Measurements from ENCODE around the gene WDPCP.
"Not testable (repeated sequence)": the region's sequence is repeated elsewhere in the genome, so short reads cannot be mapped to it uniquely, and the experiment has no call there.

WDPCP gene

GRCh38 chr2:63242747-63243146 lies 345.5 kb downstream of the WDPCP start:
- no peak for DNase-seq (ENCODE audit: low spot score)

GRCh38 chr2:63225964-63226686 lies 362.2 kb downstream of the WDPCP start:
- DNase-seq (ENCODE audit: low spot score): no peak

- no peak for DNase-seq (ENCODE audit: low spot score)
Observed at GRCh38 chr2:63218800-63219526, 369.3 kb downstream of the WDPCP start.

- DNase-seq (ENCODE audit: low spot score): no peak
Observed at GRCh38 chr2:63195310-63195709, 393.0 kb downstream of the WDPCP start.

GRCh38 chr2:63194175-63194574 lies 394.1 kb downstream of the WDPCP start:
- no peak for DNase-seq (ENCODE audit: low spot score)

- DNase-seq (ENCODE audit: low spot score): no peak
Observed at GRCh38 chr2:63192889-63193774, 395.1 kb downstream of the WDPCP start.

- DNase-seq (ENCODE audit: low spot score): no peak
Observed at GRCh38 chr2:63192169-63192888, 395.9 kb downstream of the WDPCP start.

GRCh38 chr2:63189026-63189425 lies 399.3 kb downstream of the WDPCP start:
- DNase-seq (ENCODE audit: low spot score): peak; percentile 53

- no peak for DNase-seq (ENCODE audit: low spot score)
Observed at GRCh38 chr2:63186331-63186730, 401.9 kb downstream of the WDPCP start.

- no peak for DNase-seq (ENCODE audit: low spot score)
Observed at GRCh38 chr2:63163161-63163820, 425.0 kb downstream of the WDPCP start.

GRCh38 chr2:63159262-63159661 lies 429.0 kb downstream of the WDPCP start:
- DNase-seq (ENCODE audit: low spot score): no peak

- not testable (repeated sequence) for DNase-seq (ENCODE audit: low spot score)
Observed at GRCh38 chr2:63136683-63137082, 451.6 kb downstream of the WDPCP start.

- no peak for DNase-seq (ENCODE audit: low spot score)
Observed at GRCh38 chr2:63132020-63132419, 456.3 kb downstream of the WDPCP start.

- DNase-seq (ENCODE audit: low spot score): no peak
Observed at GRCh38 chr2:63131196-63131595, 457.1 kb downstream of the WDPCP start.

GRCh38 chr2:63127594-63127993 lies 460.7 kb downstream of the WDPCP start:
- DNase-seq (ENCODE audit: low spot score): no peak

- DNase-seq (ENCODE audit: low spot score): no peak
Observed at GRCh38 chr2:63124850-63125249, 463.4 kb downstream of the WDPCP start.

GRCh38 chr2:63124218-63124617 lies 464.1 kb downstream of the WDPCP start:
- no peak for DNase-seq (ENCODE audit: low spot score)

GRCh38 chr2:63122921-63123320 lies 465.4 kb downstream of the WDPCP start:
- no peak for DNase-seq (ENCODE audit: low spot score)

GRCh38 chr2:63121055-63121834 lies 467.0 kb downstream of the WDPCP start:
- DNase-seq (ENCODE audit: low spot score): no peak

- DNase-seq (ENCODE audit: low spot score): no peak
Observed at GRCh38 chr2:63118821-63119220, 469.5 kb downstream of the WDPCP start.

GRCh38 chr2:63104482-63104881 lies 483.8 kb downstream of the WDPCP start:
- DNase-seq (ENCODE audit: low spot score): no peak
